Glutamatergic neuron (in vitro differentiated cells): ENCODE data around the gene DNAJC8. TPM values are rescaled to one million over a fixed set of nuclear protein-coding genes. Genes with fewer than 3 reads are reported as not detected.

Experiments
- DNase-seq: peaks from one replicate; pipeline ENCODE4 v3.0.0; 2022
- H3K27ac Mint-ChIP-seq: one replicate; pipeline ENCODE4 v1.8.0; 2020; ENCODE audit warnings: mild to moderate bottlenecking, mixed read lengths, inconsistent platforms; ENCODE audit not compliant: unreplicated experiment
- H3K27me3 Mint-ChIP-seq: one replicate; pipeline ENCODE4 v1.8.0; 2020; ENCODE audit warnings: mild to moderate bottlenecking, moderate library complexity, mixed read lengths, inconsistent platforms; ENCODE audit not compliant: unreplicated experiment
- H3K36me3 Mint-ChIP-seq: one replicate; pipeline ENCODE4 v1.8.0; 2020; ENCODE audit warnings: mild to moderate bottlenecking, mixed read lengths, inconsistent platforms; ENCODE audit not compliant: unreplicated experiment
- H3K4me1 Mint-ChIP-seq: one replicate; pipeline ENCODE4 v1.8.0; 2020; ENCODE audit warnings: mild to moderate bottlenecking, low read depth, mixed read lengths, inconsistent platforms; ENCODE audit not compliant: unreplicated experiment
- H3K4me3 Mint-ChIP-seq: one replicate; pipeline ENCODE4 v1.8.0; 2020; ENCODE audit warnings: mild to moderate bottlenecking, mixed read lengths, inconsistent platforms; ENCODE audit not compliant: unreplicated experiment
- H3K9me3 Mint-ChIP-seq: one replicate; pipeline ENCODE4 v1.8.0; 2020; ENCODE audit warnings: mild to moderate bottlenecking, moderate library complexity, mixed read lengths, inconsistent platforms; ENCODE audit not compliant: unreplicated experiment
- total RNA-seq: library from RNA; stranded (reverse); fragmentation: NEBNext Ultra II Directional; extraction: Animal tissue kit (Norgen Biotek cat#: 25700); gene quantifications from one replicate; pipeline ENCODE4 v1.2.1, GENCODE V29; 2021; ENCODE audit not compliant: unreplicated experiment
- TF ChIP-seq, protein P1 (sequence below): fragments of 200-600 bp; sonication (generic); IDR thresholded peaks from one replicate; pipeline ENCODE4 v1.5.0; 2021; ENCODE audit not compliant: partially characterized antibody, unreplicated experiment

DNAJC8 gene
- total RNA-seq, 1 donor from 2014 or later, result 82.8 TPM

DNA sequence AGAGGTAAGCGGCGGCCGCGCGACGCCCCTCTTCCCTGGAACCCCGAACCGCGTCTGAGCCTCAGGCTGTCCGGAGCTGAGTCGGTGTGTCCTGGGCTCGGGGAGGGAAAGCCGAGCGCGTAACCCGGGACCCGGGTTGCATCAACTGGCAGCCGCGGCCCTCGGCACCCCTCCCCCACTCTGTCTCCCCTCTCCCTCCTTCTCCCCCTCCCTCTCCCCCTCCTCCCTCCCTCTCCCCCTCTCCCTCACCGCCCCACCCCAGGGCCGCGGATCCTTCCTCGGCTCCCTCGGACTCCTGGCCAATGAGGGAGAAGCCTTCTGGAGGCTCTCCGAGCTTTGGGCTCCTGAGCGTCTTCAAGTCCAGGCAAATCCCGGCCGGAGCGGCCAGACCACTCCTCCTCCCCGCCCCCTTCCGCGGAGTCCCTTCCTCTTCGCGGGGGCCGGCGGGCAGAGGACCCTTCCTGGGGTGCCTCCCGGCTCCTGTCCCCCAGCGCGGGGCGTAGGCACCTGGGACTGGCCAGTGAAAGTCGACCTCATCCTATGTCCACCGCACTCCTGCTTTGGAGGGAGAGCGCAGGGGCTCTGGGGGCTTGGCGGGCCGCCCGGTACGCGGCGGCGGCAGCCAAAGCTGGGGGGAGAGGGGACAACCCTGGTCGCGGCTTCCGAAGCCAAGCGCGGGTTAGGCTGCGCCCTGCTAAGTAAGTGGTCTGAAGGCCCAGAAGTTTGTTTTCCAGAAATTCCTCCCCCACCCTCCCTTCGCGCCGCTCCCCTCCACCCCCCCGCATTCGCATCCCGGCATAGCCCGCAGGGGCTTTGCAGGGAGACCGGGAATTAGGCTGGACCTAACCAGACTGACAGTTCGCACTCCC lies 27.3 kb upstream of the DNAJC8 start:
- Mint-ChIP-seq H3K36me3 (no peaks in the 10 kb centered on the region), H3K27me3 (peaks cover 5% of the 10 kb centered on the region), H3K4me1 (peaks cover 12% of the 10 kb centered on the region), H3K4me3 (peak overlapping the region; percentile 96), H3K27ac (peak overlapping the region; percentile 36), H3K9me3 (peaks cover 11% of the 10 kb centered on the region)
- TF ChIP-seq, protein P1, sequence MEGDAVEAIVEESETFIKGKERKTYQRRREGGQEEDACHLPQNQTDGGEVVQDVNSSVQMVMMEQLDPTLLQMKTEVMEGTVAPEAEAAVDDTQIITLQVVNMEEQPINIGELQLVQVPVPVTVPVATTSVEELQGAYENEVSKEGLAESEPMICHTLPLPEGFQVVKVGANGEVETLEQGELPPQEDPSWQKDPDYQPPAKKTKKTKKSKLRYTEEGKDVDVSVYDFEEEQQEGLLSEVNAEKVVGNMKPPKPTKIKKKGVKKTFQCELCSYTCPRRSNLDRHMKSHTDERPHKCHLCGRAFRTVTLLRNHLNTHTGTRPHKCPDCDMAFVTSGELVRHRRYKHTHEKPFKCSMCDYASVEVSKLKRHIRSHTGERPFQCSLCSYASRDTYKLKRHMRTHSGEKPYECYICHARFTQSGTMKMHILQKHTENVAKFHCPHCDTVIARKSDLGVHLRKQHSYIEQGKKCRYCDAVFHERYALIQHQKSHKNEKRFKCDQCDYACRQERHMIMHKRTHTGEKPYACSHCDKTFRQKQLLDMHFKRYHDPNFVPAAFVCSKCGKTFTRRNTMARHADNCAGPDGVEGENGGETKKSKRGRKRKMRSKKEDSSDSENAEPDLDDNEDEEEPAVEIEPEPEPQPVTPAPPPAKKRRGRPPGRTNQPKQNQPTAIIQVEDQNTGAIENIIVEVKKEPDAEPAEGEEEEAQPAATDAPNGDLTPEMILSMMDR, result no peak
- peak; percentile 81 for DNase-seq

DNA sequence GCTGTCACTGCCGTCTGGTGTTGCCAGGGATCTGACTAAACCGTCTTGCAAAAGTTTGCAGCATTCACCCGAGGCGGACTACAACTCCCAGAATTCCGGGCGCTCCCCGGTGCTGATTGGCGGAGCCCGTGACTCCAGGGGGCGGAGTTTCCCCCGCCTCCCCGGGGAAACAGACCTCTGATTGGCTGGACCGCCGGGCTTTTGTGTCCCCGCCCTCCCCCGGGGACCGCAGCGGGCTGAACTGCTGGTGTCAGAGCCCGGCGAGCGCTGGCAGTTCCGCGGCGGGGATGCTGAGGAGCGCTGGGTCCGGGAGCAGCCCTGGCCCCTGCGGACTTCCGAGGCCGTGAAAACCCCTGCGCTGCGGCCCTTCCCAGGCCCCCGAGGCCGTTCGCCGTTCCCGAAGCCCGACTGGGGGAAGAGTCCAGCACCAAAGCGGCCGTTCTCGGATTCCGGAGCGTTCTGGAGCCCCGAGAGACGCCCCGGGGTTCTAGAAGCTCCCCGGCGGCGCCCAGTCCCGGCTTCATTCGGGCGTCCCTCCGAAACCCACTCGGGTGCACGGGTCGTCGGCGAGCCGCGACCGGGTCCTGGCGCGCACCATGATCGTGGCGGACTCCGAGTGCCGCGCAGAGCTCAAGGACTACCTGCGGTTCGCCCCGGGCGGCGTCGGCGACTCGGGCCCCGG lies 26.6 kb upstream of the DNAJC8 start, which contains the start of gene SESN2:
Gene SESN2, plus strand, starts transcription at position 267 of the 682 bp plus-strand sequence. Its CDS starts 330 bp downstream, at position 597.
- H3K4me3 Mint-ChIP-seq, result peak within 1 kb of the TSS; percentile 71
- peaks cover 5% of the 10 kb centered on the region for H3K27me3 Mint-ChIP-seq
- TF ChIP-seq, protein P1, result no peak
- H3K36me3 Mint-ChIP-seq, result no peaks in the 10 kb centered on the region
- peak within 1 kb of the TSS; percentile 85 for H3K27ac Mint-ChIP-seq
- DNase-seq, result peak; percentile 100
- peaks cover 11% of the 10 kb centered on the region for H3K9me3 Mint-ChIP-seq
- H3K4me1 Mint-ChIP-seq, result peaks cover 12% of the 10 kb centered on the region

DNA sequence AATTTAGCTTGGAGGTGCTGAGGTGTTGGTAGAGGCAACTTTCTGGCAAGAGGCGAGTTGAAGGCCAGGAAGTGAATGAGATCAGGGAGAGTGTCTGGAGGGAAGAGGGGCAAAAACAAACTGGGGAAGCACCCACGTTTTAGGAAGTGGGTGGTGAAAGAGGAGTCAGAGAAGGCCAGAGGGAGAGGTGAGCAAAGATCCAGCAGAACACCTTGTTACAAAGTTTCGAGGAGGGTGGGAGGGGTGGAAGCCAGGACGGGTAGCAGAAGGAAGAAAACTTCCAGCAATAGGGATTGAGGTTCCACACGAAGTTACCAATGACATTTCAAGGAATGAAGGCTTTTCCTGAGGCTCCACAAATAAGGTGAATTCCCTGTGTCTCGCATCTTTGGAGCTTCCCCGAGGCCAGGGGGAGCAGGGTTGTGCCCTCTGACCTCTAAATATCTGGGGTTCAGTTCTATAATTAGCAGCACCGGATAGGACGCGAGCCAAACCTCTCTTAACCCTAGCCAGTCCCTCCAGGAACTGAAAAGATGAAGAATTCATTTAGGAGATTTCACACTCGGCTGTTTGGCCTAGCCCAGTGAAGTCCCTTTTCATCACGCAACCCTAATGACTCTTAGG lies 25.9 kb upstream of the DNAJC8 start:
- peaks cover 12% of the 10 kb centered on the region for H3K4me1 Mint-ChIP-seq
- H3K4me3 Mint-ChIP-seq, result peak overlapping the region; percentile 71
- peak overlapping the region; percentile 85 for H3K27ac Mint-ChIP-seq
- DNase-seq, result no peak
- peaks cover 11% of the 10 kb centered on the region for H3K9me3 Mint-ChIP-seq
- peaks cover 5% of the 10 kb centered on the region for H3K27me3 Mint-ChIP-seq
- H3K36me3 Mint-ChIP-seq, result no peaks in the 10 kb centered on the region
- TF ChIP-seq, protein P1, result no peak

DNA sequence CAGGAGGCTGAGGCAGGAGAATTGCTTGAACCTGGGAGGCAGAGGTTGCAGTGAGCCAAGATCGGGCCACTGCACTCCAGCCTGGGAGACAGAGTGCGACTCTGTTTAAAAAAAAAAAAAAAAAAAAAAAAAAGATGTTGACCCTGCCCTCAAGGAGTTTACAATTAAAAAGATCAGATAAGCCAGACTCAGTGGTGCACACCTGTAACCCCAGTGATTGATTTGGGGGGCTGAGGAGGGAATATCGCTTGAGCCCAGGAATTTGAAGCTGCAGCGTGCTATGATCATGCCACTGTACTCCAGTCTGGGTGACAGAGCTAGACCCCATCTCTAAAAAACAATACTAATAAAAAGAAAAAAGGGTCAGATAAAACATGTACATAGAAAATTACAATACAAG lies 24.9 kb upstream of the DNAJC8 start:
- no peak for DNase-seq
- Mint-ChIP-seq H3K4me1 (peaks cover 8% of the 10 kb centered on the region), H3K27ac (peak overlapping the region; percentile 28), H3K36me3 (no peaks in the 10 kb centered on the region), H3K27me3 (peaks cover 5% of the 10 kb centered on the region), H3K9me3 (peaks cover 10% of the 10 kb centered on the region), H3K4me3 (no peak overlapping the region)
- TF ChIP-seq, protein P1, result no peak
